Activated T-helper 1 cell treated with Interleukin-2 at 50 U/mL for 16 hours (primary cell): ENCODE measurements around the gene C1QBP.
A peak's percentile ranks its signal among the peaks of the same experiment; 100 is the strongest.
"Not testable (repeated sequence)": the region's sequence is repeated elsewhere in the genome, so short reads cannot be mapped to it uniquely, and the experiment has no call there.

ENCODE experiments used
- DNase-seq: peaks from one replicate; pipeline ENCODE4 v3.0.0-alpha.2; 2020; ENCODE audit warnings: low read depth

C1QBP gene, protein sequence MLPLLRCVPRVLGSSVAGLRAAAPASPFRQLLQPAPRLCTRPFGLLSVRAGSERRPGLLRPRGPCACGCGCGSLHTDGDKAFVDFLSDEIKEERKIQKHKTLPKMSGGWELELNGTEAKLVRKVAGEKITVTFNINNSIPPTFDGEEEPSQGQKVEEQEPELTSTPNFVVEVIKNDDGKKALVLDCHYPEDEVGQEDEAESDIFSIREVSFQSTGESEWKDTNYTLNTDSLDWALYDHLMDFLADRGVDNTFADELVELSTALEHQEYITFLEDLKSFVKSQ

GRCh38 chr17:5438716-5439445, at the start of gene C1QBP:
C1QBP (minus strand) TSS chr17:5439155; CDS start chr17:5439073, 82 bp downstream.
- peak; percentile 89 for DNase-seq

DNA sequence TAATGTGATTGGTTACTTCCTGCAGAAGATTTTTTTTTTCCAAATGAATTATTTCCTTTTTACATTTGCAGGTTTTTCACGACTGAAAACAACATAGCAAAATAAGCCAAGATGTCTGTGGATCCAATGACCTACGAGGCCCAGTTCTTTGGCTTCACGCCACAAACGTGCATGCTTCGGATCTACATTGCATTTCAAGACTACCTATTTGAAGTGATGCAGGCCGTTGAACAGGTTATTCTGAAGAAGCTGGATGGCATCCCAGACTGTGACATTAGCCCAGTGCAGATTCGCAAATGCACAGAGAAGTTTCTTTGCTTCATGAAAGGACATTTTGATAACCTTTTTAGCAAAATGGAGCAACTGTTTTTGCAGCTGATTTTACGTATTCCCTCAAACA, 49.8 kb upstream of the C1QBP start:
- DNase-seq: no peak

DNA sequence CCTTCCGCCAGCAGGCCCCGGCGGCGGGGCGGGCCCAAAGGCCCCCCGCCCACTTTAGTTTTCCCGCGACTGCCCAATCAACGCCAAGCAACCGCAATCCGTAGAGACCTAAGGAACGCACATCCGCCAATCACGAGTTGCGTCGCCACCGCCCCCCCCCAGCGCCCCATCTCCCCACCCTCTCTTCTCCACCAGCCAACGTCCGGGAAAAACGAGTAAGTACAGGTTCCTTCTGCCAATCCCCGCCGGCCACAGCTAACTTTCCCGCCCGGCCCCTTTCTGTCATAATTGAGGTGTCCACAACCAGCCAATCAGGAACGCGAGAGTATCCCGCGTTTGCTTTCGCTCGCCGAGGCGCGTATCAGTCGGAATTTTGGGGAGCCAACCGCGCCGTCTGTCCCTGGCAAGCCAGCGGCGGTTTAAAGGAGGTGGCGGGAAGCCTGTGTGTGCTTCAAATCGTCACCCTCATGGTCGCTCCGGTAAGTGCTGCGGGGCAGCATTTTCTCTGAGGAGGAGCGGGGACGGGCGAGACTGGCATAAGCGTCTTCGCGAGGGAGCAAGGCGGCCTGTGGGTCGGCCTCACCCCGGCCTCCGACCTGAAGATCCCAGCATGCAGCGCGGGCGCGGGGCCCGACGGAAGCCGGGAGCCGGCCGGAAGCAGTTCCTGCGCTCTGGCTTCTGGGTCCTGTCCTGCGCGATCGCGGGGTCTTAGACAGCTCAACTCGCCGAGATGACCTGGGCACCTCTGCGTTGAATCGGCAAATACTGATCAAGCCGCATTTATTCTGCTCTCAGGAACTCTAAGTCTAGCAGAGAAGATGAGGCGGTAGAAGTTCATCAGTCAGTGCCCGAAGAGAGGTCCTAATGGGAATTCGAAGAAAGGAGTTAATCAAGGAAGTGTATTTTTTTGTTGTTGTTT, 47.5 kb upstream of the C1QBP start, which contains the start of gene MIS12:
Gene MIS12 (plus strand): TSS at position 361 of the 919 bp plus-strand sequence. CDS start 2,297 bp downstream, outside the sequence.
- peak; percentile 92 for DNase-seq

DNA sequence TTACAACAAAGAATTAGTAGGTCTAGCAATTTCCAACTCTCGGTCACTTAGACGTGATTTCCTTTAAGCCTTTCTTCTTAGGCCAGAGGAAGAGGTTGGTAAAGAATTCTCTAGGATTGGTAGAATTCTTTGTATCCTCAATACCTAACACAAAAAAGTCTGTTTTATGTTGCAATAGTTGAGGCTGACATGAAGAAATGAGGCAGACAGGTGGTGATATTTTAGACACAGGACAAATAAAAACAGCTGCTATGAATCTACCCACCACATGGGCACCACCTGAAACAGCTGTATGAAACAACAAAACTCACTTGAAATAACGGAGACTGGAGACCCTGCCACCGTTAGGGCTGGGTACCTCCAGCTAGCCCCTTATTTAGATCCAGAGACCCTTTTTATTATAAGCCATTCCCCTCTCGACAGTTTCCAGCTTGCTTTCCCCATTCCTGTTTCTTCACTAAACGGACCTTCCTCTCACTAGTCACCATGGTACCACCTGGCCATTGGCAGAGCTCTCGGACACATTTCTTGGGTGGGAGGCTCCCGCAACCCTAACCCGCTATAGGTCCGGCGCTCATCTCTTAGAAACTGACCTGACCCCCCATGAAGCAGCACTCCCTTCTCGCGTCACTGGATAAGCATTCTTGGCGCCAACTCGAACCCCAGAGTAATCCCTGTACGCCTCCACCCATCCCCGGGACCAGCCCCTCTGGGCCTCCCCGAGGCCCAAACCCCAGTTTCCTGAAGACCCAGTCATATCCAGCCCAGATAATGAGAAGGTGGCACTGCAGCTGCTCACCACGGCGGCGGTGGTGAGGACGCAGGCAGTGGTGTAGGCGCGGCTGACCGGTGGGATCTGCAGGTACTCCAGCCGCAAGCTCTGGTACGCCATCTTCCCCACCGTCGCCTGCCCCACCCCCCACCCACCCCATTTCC, 46.6 kb upstream of the C1QBP start, which contains the start of gene DERL2:
Gene DERL2 (minus strand): TSS at position 909 of the 936 bp plus-strand sequence. CDS start 17 bp downstream, at position 892.
- no peak for DNase-seq

GRCh38 chr17:5481451-5481850, 42.5 kb upstream of the C1QBP start:
- DNase-seq: no peak

DNA sequence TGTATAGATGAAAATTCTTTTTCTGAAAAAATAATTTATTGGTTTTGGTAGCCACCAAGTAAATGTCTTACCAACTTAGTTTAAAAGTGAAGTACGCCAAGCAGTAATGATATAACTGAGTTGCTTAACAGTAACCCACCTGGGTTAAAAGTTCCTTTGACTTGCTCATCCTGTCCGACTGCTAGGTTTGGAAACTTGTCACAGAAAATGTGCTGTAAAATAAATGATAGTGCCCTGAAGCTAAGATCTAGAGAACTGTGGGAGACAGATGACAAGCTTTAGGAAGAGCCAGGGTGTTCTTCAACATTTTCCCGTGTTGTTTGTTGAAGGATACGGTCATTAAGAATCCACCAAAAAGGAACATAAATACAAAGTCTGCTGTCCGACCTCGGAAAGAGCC, 42.0 kb upstream of the C1QBP start:
- DNase-seq: no peak

GRCh38 chr17:5478992-5479391, 40.0 kb upstream of the C1QBP start:
- no peak for DNase-seq

DNA sequence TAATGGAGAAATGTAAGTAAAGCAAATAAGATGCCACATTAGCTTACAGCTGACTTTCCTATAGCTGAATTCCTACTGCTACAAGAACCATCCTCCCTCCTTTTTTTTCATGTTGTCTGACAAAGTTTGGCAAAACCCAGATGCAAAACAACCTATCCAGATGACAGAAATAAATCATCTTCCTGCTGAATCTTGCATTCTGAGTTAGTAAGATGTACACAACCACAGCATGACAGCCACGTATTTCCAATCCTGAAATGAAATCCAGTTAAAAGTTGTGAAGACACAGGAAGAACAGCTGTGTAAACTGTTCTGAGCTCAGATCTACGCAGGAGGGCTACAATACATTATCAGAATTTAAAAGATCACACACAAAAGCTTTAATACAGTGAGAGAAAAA, 35.0 kb upstream of the C1QBP start:
- no peak for DNase-seq

DNA sequence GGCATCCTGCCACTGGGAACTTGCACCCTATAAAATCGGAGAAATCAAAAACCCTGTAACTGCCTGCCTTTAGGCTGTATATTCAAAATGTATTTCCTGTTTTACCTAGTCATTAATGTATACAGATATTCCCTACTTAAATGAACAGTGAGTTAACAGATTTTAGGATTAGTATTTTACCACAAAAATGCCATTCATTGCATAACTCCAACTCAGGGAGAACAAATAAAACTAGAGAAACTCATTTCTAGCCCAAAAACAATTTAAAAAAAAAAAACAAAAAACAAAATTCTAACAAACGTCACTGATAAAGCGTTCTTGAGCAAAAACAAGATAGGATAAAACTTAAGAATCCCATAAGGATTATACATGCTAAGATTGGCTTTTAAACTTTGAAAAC, 33.6 kb upstream of the C1QBP start:
- DNase-seq: no peak

- DNase-seq: no peak
Measured at GRCh38 chr17:5468075-5468473, 29.1 kb upstream of the C1QBP start.

DNA sequence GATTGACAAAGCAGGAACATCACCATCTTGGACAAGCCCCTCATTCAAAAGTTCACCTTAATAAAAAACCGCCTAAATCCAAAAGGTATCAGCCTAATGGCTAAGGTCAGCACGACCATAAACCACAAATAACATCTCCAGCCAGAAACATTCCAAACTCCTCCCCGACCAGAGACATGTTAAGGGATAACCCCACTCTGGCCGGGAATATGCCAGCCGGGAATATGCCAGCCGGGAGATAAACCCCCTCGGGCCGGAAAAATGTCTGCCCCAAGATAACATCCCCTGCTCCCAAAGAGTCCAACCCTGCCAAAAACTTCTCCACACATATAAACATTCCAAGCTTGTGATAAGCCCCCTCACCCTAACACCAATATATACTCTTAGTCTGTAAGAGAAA, 28.5 kb upstream of the C1QBP start:
- no peak for DNase-seq

GRCh38 chr17:5466295-5466694, 27.3 kb upstream of the C1QBP start:
- DNase-seq: no peak

- DNase-seq: no peak
Measured at GRCh38 chr17:5464717-5465507, 26.0 kb upstream of the C1QBP start.

DNA sequence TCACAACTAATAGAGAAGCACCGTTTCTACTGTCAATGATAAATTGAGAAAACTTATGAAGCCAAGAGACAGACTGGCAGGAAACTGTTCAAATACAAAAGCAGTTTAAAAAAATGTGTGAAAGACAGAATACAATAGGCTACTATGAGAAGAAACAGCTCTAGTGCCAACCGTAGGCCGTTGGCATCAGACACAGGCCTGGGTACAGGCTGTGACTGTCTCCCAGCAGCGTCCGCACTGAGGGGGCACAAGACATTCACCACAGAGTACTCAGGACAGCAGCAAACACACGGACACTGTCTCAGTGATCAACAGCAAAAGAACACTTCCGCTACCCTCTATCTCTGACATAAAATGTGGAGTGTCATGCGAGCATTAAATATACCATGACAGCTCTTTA, 7.8 kb upstream of the C1QBP start:
- DNase-seq: no peak

- no peak for DNase-seq
Measured at GRCh38 chr17:5444209-5444608, 5.3 kb upstream of the C1QBP start.

- no peak for DNase-seq
Measured at GRCh38 chr17:5443728-5444127, 4.8 kb upstream of the C1QBP start.

- DNase-seq: no peak
Measured at GRCh38 chr17:5439446-5439764, 450 bp upstream of the C1QBP start.

DNA sequence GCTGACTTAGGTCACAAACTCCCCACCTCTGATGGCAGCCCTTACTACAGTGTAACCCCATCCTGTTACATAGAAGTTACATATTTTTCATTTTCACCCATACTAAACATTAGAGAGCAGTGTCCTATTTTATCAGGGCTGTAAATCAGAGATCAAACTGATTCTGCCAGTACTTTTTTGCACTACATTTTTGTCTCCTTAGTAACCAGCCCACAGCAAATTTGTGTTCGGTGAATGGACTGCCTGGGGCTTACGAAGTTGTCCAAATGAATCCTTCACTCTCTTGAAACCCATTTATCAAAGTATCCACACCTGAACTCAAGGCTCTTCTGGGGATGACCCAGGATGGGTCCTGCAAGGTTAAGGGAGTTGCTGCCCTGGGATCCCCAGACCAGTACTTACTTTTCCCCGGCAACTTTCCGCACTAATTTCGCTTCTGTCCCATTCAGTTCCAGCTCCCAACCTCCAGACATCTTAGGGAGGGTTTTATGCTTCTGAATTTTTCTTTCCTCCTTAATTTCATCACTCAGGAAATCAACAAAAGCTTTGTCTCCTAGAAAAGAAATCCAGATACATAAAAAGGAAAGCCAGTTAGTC, 1.1 kb downstream of the C1QBP start:
- DNase-seq: no peak

DNA sequence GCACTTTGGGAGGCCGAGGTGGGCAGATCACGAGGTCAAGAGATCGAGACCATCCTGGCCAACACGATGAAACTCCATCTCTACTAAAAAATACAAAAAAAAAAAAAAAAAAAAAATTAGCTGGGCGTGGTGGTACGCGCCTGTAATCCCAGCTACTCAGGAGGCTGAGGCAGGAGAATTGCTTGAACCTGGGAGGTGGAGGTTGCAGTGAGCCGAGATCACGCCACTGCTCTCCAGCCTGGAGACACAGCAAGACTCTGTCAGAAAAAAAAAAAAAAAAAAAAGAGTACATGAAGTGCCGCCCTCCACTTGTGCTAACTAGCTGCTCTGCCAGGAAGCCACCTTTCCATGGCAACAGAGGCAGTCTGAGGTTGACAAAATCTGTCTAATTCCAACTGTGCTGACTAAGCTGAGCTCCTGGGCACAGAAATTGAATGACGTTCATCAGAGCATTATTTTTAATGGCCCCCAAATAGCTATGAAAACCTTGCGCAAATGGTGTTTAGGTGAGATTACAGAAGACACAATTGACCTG, 3.1 kb downstream of the C1QBP start:
- not testable (repeated sequence) for DNase-seq

GRCh38 chr17:5434984-5435383, 4.0 kb downstream of the C1QBP start:
- DNase-seq: no peak
